Activated naive CD4-positive, alpha-beta T cell treated with anti-CD3 and anti-CD28 coated beads, Interleukin-2, amount 50 U/mL, for 72 hours (primary cell): Measurements from ENCODE around the gene NR5A2. TPM values are rescaled to one million over a fixed set of nuclear protein-coding genes. Genes with fewer than 3 reads are reported as not detected.

Source experiments
- ATAC-seq, 2 donors: fragments of 150-1000 bp; cut with Tn5 transposase; 2 replicates each; pipeline ENCODE4 v1.10.0; 2021; ENCODE audit warnings: mild to moderate bottlenecking in 2 of 2, moderate library complexity in 2 of 2
- DNase-seq, 2 donors: peaks; one replicate each; pipeline ENCODE4 v3.0.0; 2021 to 2022; ENCODE audit warnings: low spot score in 2 of 2
- H3K27ac Mint-ChIP-seq, 2 donors: one replicate each; pipeline ENCODE4 v1.8.0; 2022; ENCODE audit warnings: mild to moderate bottlenecking in 2 of 2, mixed read lengths in 2 of 2
- H3K36me3 Mint-ChIP-seq, 2 donors: one replicate each; pipeline ENCODE4 v1.8.0; 2022; ENCODE audit warnings: mixed read lengths in 2 of 2
- H3K9me3 Mint-ChIP-seq, 2 donors: one replicate each; pipeline ENCODE4 v1.8.0; 2022; ENCODE audit warnings: mixed read lengths in 2 of 2
- total RNA-seq, 2 donors: library from RNA; stranded (reverse); gene quantifications; one replicate each; pipeline ENCODE4 v1.2.3, GENCODE V29; 2022

Gene NR5A2
- total RNA-seq, 2 donors from 2014 or later: 0.16 TPM; not detected in 1

GRCh38 chr1:200042552-200043335 is 15.2 kb downstream of the NR5A2 start:
- peaks cover 0 to 19% of the 10 kb centered on the region in 2 donors for H3K36me3 Mint-ChIP-seq
- no peak overlapping the region for H3K27ac Mint-ChIP-seq
- H3K9me3 Mint-ChIP-seq: no peaks in the 10 kb centered on the region
- ATAC-seq (no peak), DNase-seq (peak in 1 of 2 donors; percentile 10)

- H3K9me3 Mint-ChIP-seq: no peaks in the 10 kb centered on the region
- no peak for DNase-seq
- H3K36me3 Mint-ChIP-seq: peaks cover 0 to 15% of the 10 kb centered on the region in 2 donors
- H3K27ac Mint-ChIP-seq: no peak overlapping the region
- ATAC-seq: no peak
Observed at GRCh38 chr1:200043336-200043668, 15.8 kb downstream of the NR5A2 start.

- Mint-ChIP-seq H3K9me3 (no peaks in the 10 kb centered on the region), H3K27ac (no peak overlapping the region), H3K36me3 (peaks cover 0 to 11% of the 10 kb centered on the region in 2 donors)
- DNase-seq (no peak), ATAC-seq (no peak)
Observed at GRCh38 chr1:200046115-200046514, 18.6 kb downstream of the NR5A2 start.

- H3K27ac Mint-ChIP-seq: no peak overlapping the region
- DNase-seq (no peak), ATAC-seq (no peak)
- no peaks in the 10 kb centered on the region for H3K9me3 Mint-ChIP-seq
- H3K36me3 Mint-ChIP-seq: no peaks in the 10 kb centered on the region
Observed at GRCh38 chr1:200048244-200048643, 20.7 kb downstream of the NR5A2 start.

GRCh38 chr1:200049810-200050209 is 22.3 kb downstream of the NR5A2 start:
- no peak for ATAC-seq
- Mint-ChIP-seq H3K27ac (no peak overlapping the region), H3K36me3 (no peaks in the 10 kb centered on the region), H3K9me3 (no peaks in the 10 kb centered on the region)
- no peak for DNase-seq

- no peak for DNase-seq
- ATAC-seq: no peak
- Mint-ChIP-seq H3K36me3 (no peaks in the 10 kb centered on the region), H3K27ac (no peak overlapping the region), H3K9me3 (no peaks in the 10 kb centered on the region)
Observed at GRCh38 chr1:200051620-200052019, 24.1 kb downstream of the NR5A2 start.

- H3K36me3 Mint-ChIP-seq: no peaks in the 10 kb centered on the region
- no peaks in the 10 kb centered on the region for H3K9me3 Mint-ChIP-seq
- DNase-seq (no peak), ATAC-seq (no peak)
- no peak overlapping the region for H3K27ac Mint-ChIP-seq
Observed at GRCh38 chr1:200053091-200053490, 25.6 kb downstream of the NR5A2 start.

- ATAC-seq (no peak), DNase-seq (no peak)
- Mint-ChIP-seq H3K9me3 (no peaks in the 10 kb centered on the region), H3K36me3 (no peaks in the 10 kb centered on the region), H3K27ac (no peak overlapping the region)
Observed at GRCh38 chr1:200053646-200054045, 26.1 kb downstream of the NR5A2 start.

GRCh38 chr1:200058341-200058740 is 30.8 kb downstream of the NR5A2 start:
- H3K27ac Mint-ChIP-seq: no peak overlapping the region
- no peaks in the 10 kb centered on the region for H3K36me3 Mint-ChIP-seq
- no peaks in the 10 kb centered on the region for H3K9me3 Mint-ChIP-seq
- ATAC-seq (no peak), DNase-seq (no peak)

GRCh38 chr1:200062143-200062542 is 34.6 kb downstream of the NR5A2 start:
- no peak for DNase-seq
- ATAC-seq: no peak
- Mint-ChIP-seq H3K27ac (no peak overlapping the region), H3K9me3 (no peaks in the 10 kb centered on the region), H3K36me3 (no peaks in the 10 kb centered on the region)

GRCh38 chr1:200072636-200073285 is 45.3 kb downstream of the NR5A2 start:
- Mint-ChIP-seq H3K36me3 (no peaks in the 10 kb centered on the region), H3K27ac (no peak overlapping the region), H3K9me3 (no peaks in the 10 kb centered on the region)
- DNase-seq (no peak), ATAC-seq (no peak)

GRCh38 chr1:200073286-200073637 is 45.8 kb downstream of the NR5A2 start:
- Mint-ChIP-seq H3K9me3 (no peaks in the 10 kb centered on the region), H3K27ac (no peak overlapping the region), H3K36me3 (no peaks in the 10 kb centered on the region)
- ATAC-seq (no peak), DNase-seq (no peak)

- Mint-ChIP-seq H3K36me3 (no peaks in the 10 kb centered on the region), H3K9me3 (no peaks in the 10 kb centered on the region), H3K27ac (no peak overlapping the region)
- ATAC-seq: no peak
- DNase-seq: no peak
Observed at GRCh38 chr1:200075522-200075921, 48.0 kb downstream of the NR5A2 start.

- no peak overlapping the region for H3K27ac Mint-ChIP-seq
- H3K36me3 Mint-ChIP-seq: no peaks in the 10 kb centered on the region
- no peaks in the 10 kb centered on the region for H3K9me3 Mint-ChIP-seq
- DNase-seq: no peak
- ATAC-seq: no peak
Observed at GRCh38 chr1:200075938-200076546, 48.5 kb downstream of the NR5A2 start.

GRCh38 chr1:200079232-200079940 is 51.9 kb downstream of the NR5A2 start:
- no peak overlapping the region for H3K27ac Mint-ChIP-seq
- no peaks in the 10 kb centered on the region for H3K9me3 Mint-ChIP-seq
- ATAC-seq: no peak
- no peaks in the 10 kb centered on the region for H3K36me3 Mint-ChIP-seq
- DNase-seq: no peak

GRCh38 chr1:200081151-200081968 is 53.9 kb downstream of the NR5A2 start:
- Mint-ChIP-seq H3K36me3 (no peaks in the 10 kb centered on the region), H3K27ac (no peak overlapping the region), H3K9me3 (no peaks in the 10 kb centered on the region)
- ATAC-seq (no peak), DNase-seq (no peak)

- no peak for DNase-seq
- Mint-ChIP-seq H3K36me3 (no peaks in the 10 kb centered on the region), H3K9me3 (no peaks in the 10 kb centered on the region), H3K27ac (no peak overlapping the region)
- ATAC-seq: no peak
Observed at GRCh38 chr1:200081969-200082245, 54.4 kb downstream of the NR5A2 start.
